ENCODE data around the gene MUCL1.

Gene MUCL1

DNA sequence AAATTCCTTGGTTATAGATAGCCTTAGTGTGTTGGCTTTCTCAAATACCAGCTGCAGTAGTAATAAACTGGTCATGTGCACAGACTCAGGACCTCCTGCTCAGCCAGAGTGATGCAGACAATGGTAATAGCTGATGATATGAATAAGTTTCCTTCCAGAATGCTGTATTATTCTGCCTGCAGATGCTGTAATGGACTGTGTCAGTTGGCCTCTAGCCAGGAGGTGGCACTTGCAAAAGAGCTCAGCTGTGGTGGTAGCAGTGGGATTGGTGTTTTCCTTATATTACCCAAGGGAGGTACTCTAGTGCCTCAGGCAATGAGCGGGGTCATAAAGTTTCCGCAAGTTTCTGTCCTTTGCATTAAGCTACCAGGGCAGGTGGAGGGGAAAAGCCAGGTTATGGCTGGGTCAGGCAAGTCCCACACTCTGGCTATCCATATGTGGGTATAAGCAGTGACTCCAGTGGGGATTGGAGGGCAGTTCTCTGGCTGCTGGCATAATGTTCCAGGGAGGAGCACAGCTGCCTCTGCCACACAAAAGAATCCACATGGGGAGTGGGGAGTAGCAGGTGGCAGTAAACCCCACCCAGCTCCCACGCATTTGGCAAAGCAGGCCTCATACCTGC, 14.0 kb upstream of the MUCL1 start:
- TF ChIP-seq, protein P1, sequence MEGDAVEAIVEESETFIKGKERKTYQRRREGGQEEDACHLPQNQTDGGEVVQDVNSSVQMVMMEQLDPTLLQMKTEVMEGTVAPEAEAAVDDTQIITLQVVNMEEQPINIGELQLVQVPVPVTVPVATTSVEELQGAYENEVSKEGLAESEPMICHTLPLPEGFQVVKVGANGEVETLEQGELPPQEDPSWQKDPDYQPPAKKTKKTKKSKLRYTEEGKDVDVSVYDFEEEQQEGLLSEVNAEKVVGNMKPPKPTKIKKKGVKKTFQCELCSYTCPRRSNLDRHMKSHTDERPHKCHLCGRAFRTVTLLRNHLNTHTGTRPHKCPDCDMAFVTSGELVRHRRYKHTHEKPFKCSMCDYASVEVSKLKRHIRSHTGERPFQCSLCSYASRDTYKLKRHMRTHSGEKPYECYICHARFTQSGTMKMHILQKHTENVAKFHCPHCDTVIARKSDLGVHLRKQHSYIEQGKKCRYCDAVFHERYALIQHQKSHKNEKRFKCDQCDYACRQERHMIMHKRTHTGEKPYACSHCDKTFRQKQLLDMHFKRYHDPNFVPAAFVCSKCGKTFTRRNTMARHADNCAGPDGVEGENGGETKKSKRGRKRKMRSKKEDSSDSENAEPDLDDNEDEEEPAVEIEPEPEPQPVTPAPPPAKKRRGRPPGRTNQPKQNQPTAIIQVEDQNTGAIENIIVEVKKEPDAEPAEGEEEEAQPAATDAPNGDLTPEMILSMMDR (conservative IDR thresholded peaks at IDR 0.05; ENCODE audit: control insufficient read depth, insufficient read depth, low read depth, low read length), result no peak
- no peak overlapping the region for H3K4me3 ChIP-seq (ENCODE audit: control insufficient read depth, low read depth, low read length)
- no peak for DNase-seq (ENCODE audit: low read depth)

DNA sequence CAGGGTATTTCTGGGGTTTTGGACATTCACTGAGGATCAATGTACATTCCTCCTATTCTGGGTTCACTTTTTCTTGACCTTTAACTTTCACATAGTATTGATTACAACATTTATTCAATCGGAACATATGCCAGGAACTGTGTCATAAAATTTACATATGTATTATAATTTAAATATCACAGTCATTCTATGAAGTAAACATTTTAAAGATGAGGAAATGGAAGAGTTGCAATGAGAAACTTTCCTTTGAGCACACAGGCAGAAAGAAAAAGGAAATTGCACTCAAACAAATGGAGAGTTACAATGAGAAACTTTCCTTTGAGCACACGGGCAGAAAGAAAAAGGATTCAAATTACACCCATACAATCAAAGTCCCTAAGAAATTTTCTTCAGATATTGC, 3.1 kb downstream of the MUCL1 start:
- no peak overlapping the region for H3K4me3 ChIP-seq (ENCODE audit: control insufficient read depth, low read depth, low read length)
- TF ChIP-seq, protein P1 (conservative IDR thresholded peaks at IDR 0.05; ENCODE audit: control insufficient read depth, insufficient read depth, low read depth, low read length), result no peak
- no peak for DNase-seq (ENCODE audit: low read depth)

DNA sequence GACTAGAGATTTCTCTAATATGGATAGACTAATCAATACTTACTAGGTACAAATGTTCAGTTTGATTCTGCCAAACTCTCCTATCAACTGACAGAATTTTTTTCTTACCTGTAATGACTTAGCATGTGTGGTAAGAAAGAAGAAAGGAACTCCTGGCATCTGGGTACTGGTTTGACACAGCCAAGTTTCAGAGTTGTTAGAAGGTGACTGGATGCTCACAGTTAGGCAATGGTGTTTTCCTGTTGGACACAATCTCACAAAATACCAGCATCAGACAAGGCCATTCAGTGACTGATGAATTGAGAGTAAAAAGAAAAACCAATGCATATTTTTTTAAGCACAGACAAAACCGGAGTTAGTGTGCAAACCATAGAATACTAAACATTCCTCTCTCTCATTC, 4.2 kb downstream of the MUCL1 start:
- no peak for DNase-seq (ENCODE audit: low read depth)
- TF ChIP-seq, protein P1 (conservative IDR thresholded peaks at IDR 0.05; ENCODE audit: control insufficient read depth, insufficient read depth, low read depth, low read length), result no peak
- no peak overlapping the region for H3K4me3 ChIP-seq (ENCODE audit: control insufficient read depth, low read depth, low read length)

DNA sequence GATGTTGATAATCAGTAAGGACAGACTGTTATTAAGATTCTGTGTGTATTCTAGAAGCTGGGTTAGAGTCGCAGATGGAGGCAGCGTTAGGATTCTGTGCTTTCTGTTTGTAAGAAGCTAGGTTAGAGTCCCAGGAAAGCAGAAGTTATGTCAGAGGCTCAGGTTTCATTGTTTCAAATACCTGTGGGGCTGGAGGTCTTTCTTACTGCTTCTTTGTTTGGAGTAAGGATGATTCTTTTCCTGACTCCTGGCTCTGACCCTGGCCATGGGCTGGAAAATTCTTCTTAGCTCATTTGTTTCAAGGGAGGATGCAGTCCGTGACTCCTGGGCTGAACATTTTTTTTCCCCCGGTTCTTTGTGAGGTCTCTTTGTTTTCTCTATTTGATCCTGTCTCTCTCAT, 5.2 kb downstream of the MUCL1 start:
- H3K4me3 ChIP-seq (ENCODE audit: control insufficient read depth, low read depth, low read length), result no peak overlapping the region
- TF ChIP-seq, protein P1 (conservative IDR thresholded peaks at IDR 0.05; ENCODE audit: control insufficient read depth, insufficient read depth, low read depth, low read length), result no peak
- DNase-seq (ENCODE audit: low read depth), result no peak

DNA sequence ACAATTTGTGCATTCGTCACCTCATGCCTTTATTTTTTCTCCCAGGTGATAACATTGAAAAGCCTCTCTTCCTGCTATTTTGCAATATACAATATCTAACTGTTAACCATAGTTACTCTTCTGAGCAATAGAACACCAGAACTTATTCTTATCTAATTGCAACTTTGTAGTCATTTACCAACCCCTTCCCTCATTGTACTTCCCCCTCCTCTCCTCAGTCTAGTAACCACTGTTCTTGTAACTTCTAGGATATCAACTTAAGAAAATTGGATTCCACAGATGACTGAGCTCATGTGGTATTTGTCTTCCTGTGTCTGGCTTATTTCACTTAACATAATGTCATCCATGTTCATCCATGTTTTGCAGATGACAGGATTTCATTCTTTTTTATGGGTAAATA, 7.6 kb downstream of the MUCL1 start:
- no peak overlapping the region for H3K4me3 ChIP-seq (ENCODE audit: control insufficient read depth, low read depth, low read length)
- no peak for DNase-seq (ENCODE audit: low read depth)
- TF ChIP-seq, protein P1 (conservative IDR thresholded peaks at IDR 0.05; ENCODE audit: control insufficient read depth, insufficient read depth, low read depth, low read length), result no peak

DNA sequence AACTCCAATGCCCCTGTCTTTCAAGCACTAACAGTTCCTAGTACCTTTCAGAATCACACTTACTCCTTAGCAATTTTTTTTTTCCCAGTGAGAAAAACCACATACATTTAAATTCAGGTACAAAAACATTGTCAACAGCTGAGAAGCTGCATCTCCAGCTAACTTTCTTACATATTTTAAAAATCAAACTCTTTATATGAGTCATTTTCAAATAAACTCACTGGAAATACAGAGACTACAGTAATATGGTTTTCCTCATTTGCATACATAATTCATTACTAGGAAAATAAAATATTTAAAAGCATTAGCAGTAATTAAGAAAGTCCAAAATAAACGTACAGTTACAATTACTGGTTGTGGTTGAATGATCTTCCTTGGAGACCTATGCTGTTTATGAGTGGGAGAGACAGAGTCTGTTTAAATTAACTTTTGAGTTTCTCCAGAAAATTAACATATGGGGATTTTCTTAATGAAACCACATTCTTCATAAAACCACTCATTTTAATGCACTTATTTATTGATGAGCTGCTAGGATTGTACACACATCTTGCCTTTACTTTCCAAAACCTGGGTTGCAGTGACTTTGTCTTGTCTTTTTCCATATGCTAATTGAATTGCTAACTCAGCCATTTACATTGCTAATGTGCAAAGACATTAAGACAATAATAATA, 9.8 kb downstream of the MUCL1 start:
- TF ChIP-seq, protein P1 (conservative IDR thresholded peaks at IDR 0.05; ENCODE audit: control insufficient read depth, insufficient read depth, low read depth, low read length), result no peak
- no peak overlapping the region for H3K4me3 ChIP-seq (ENCODE audit: control insufficient read depth, low read depth, low read length)
- DNase-seq (ENCODE audit: low read depth), result no peak
